ES-I3 (cell line): ENCODE results near the gene ZNF76.

Experiments used
- H3K36me3 ChIP-seq: 2 replicates; pipeline ENCODE4 v1.6.1; 2013; ENCODE audit warnings: mild to moderate bottlenecking, low read length, control low read depth, moderate library complexity; ENCODE audit not compliant: insufficient read depth
- H3K4me1 ChIP-seq: 2 replicates; pipeline ENCODE4 v1.6.1; 2013; ENCODE audit warnings: mild to moderate bottlenecking, control low read depth, low read length; ENCODE audit not compliant: insufficient read depth
- H3K9ac ChIP-seq: 2 replicates; pipeline ENCODE4 v1.6.1; 2013; ENCODE audit warnings: low read depth, mild to moderate bottlenecking, low read length, moderate library complexity
- H3K9me3 ChIP-seq: 2 replicates; pipeline ENCODE4 v1.6.1; 2013; ENCODE audit warnings: mild to moderate bottlenecking, low read length, moderate library complexity; ENCODE audit not compliant: control insufficient read depth, insufficient read depth

The ZNF76 gene

GRCh38 chr6:35259194-35259947 lies at the start of gene ZNF76:
ZNF76 (plus strand) TSS chr6:35259735; CDS start chr6:35281152, 21,417 bp downstream.
- Histone ChIP-seq H3K36me3 (no peaks in the 10 kb centered on the region), H3K4me1 (no peaks in the 10 kb centered on the region; the same call in 1 of the 2 replicates), H3K9ac (peak within 1 kb of the TSS; percentile 69), H3K9me3 (no peaks in the 10 kb centered on the region)

GRCh38 chr6:35213298-35213791 lies 46.2 kb upstream of the ZNF76 start:
- H3K4me1 ChIP-seq, result peaks cover 29% of the 10 kb centered on the region
- H3K9ac ChIP-seq, result peak overlapping the region; percentile 70; the same call in 1 of the 2 replicates
- H3K36me3 ChIP-seq, result no peaks in the 10 kb centered on the region
- H3K9me3 ChIP-seq, result no peaks in the 10 kb centered on the region

DNA sequence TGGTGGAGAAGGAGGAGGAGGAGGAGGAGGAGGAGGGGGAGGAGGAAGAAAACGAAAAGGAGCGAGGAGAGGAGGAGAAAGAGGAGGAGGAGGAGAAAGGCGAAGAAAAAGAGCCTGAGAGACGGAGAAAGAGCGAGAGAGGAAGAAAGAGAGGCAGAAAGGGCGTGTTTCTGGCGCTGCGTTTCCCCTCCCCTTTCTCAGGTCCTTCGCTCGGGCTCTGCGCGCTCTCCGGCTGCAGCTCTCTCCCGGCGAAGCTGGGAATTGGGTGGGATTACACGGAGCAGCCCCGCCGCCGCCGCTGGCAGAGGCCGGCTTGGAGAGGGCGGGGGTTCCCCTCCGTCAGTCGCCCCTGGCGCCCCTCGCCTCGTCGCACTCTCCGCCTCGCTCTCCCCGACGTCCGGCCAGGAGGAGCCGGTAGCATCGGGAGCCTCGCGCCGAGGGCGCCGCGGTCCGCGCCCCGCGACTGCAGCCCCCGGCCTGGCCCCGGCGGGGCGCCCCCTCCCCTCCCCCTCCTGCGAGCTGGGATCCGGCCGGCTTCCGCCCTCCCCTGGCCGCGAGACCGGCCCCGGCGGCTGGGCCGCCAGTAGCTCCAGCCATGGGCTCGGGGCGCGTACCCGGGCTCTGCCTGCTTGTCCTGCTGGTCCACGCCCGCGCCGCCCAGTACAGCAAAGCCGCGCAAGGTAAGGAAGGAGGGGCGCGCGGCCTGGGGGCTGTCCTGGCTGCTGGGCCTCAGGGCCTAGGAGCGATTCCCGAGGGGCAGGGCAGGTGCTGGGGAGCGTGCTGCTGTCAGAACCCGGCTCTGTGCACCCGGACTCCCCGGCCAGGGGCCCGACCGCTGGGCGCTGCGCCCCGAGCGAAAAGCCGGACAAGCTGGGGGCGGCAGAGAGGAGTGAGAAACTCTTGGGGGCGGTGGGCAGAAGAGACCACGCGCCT lies 45.4 kb upstream of the ZNF76 start, which contains the start of gene SCUBE3:
SCUBE3 (plus strand) TSS at position 133 of the 933 bp plus-strand sequence; CDS start at position 596, 463 bp downstream.
- Histone ChIP-seq H3K9ac (peak within 1 kb of the TSS; percentile 70), H3K9me3 (no peaks in the 10 kb centered on the region), H3K36me3 (no peaks in the 10 kb centered on the region), H3K4me1 (peaks cover 35% of the 10 kb centered on the region)

DNA sequence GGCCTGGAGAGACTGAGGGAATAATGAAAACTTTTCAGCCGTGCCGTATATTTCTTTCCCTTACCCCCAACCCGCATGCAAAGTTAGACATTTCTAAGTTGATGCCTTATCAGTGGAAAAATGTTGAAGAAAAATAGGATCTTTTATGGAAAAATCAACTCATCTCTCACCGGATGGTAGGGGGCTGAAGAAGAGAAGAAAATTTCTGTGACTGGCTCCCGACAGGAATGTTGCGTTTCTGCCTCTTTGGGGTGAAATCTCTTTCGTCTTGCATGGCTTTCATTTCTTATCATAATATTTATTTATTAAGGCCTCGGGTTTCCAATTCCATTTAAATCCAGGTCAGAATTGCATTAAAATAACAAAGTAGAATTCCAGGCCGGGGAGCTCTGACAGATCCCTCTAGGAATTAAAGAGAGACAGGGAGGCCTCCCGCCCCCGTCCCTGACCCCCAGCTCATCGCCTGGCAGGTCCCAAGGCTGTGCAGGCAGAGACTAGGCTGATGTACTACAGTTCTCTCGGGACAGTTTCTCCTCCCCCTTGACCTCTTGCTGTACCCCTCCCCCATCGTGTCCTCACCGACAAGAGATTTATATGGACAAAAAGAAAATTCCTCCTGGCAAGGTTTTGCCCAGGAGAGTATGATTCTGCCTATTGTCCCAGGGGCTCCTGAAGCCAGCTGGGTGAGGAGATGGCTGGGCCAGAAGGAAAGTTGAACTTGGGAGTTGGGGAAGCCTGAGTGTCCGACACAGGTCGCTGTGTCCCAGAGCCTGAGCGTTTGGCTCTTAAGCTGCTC lies 44.5 kb upstream of the ZNF76 start:
- peak overlapping the region; percentile 70; the same call in 1 of the 2 replicates for H3K9ac ChIP-seq

GRCh38 chr6:35215665-35216411 lies 43.7 kb upstream of the ZNF76 start:
- no peak overlapping the region for H3K9ac ChIP-seq
- no peaks in the 10 kb centered on the region for H3K9me3 ChIP-seq
- H3K4me1 ChIP-seq, result peaks cover 39% of the 10 kb centered on the region
- H3K36me3 ChIP-seq, result no peaks in the 10 kb centered on the region

More for the DNA sequence above, 44.5 kb upstream of the ZNF76 start:
- Histone ChIP-seq H3K9me3 (no peaks in the 10 kb centered on the region), H3K36me3 (no peaks in the 10 kb centered on the region), H3K4me1 (peaks cover 39% of the 10 kb centered on the region)

DNA sequence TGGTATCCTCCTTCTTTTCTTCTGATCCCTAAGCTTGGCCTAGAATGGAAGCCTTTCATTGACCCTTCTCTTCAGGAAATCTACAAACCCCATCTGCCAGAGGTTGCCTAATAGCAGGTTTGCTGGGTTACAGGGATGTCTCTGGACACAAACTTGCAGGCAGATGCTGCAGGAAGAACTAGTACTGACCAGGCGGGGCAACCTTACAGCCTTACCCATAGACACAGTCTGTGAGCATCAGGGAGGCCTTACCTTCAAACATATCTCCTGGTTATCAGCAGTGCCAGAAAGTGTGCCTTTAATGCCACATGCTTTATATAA lies 43.2 kb upstream of the ZNF76 start:
- H3K36me3 ChIP-seq, result no peaks in the 10 kb centered on the region
- H3K9ac ChIP-seq, result no peak overlapping the region
- peaks cover 39% of the 10 kb centered on the region for H3K4me1 ChIP-seq
- H3K9me3 ChIP-seq, result no peaks in the 10 kb centered on the region

DNA sequence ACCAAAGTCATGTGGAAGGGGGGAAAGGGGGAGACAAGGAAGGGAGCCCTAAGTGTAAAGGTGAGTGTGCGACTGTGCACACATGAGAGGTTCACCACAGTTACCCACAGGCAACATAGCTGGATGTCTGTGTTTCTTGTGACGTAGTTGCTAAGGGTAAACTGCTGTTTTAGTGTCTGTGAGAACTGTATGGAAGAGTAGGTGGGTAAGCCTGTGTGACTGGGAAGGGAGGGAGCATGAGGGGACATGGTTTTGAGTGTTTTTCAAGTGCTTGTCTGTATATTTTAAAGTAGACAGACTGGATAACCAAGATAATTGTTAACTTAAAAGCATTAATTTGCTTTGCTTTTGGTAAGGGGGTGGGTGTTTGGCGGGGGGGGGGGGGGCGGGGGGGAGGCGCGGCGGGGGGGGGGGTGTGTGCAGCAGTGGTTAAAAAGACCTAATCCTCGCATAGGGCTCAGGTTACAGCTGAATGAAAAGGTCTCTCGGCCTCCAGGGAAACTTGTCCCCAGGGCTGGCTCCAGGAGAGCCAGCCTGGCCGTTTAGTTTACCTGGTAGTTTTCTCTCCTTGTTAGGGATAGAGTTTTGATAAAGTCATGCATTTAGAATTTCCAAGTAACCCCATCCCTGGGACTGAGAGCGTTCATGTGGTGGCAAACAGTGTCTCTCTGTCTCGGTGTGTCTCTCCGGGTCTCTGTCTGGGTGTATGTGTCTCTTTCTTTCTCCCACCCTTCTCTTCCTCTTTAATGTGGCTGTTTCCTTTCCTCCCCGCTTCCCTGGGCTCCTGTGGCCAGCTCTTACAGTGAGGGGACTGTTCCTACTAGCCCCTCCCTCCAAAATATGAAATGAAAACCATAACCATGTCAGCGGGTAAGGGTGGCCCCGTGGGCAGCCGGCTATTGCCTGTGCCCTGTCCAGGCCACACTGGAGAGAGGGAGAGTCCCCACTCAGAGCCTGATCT lies 42.4 kb upstream of the ZNF76 start:
- Histone ChIP-seq H3K4me1 (peaks cover 39% of the 10 kb centered on the region), H3K9ac (no peak overlapping the region; the same call in 1 of the 2 replicates), H3K9me3 (no peaks in the 10 kb centered on the region)

DNA sequence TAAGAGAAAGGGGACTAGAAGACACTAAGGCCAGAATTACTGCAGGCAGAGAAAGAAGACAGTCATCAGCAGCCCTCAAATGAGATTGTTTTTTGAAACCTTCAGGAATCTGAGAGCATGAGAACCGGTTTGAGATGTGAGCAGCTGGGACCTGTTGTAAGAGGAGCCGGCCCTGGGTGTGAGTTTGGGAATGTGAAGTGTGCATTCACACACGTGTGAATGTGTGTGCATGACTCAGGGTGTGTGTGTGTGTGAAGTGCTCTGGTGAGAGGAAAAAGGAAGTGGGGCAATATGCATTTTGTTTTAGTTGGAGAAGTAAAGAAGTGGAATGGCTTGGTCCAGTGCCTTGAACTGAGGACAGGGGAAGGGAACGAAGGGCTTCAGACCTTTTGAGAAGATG lies 41.5 kb upstream of the ZNF76 start:
- Histone ChIP-seq H3K4me1 (peaks cover 39% of the 10 kb centered on the region), H3K9me3 (no peaks in the 10 kb centered on the region), H3K9ac (no peak overlapping the region), H3K36me3 (no peaks in the 10 kb centered on the region)

More for the DNA sequence above, 42.4 kb upstream of the ZNF76 start:
- H3K36me3 ChIP-seq, result no peaks in the 10 kb centered on the region

- H3K36me3 ChIP-seq, result no peaks in the 10 kb centered on the region
- no peaks in the 10 kb centered on the region for H3K9me3 ChIP-seq
- H3K9ac ChIP-seq, result no peak overlapping the region
- peaks cover 39% of the 10 kb centered on the region for H3K4me1 ChIP-seq
Observed at GRCh38 chr6:35218456-35218855, 41.1 kb upstream of the ZNF76 start.

- H3K36me3 ChIP-seq, result no peaks in the 10 kb centered on the region
- no peaks in the 10 kb centered on the region for H3K9me3 ChIP-seq
- H3K4me1 ChIP-seq, result peaks cover 39% of the 10 kb centered on the region
- H3K9ac ChIP-seq, result no peak overlapping the region
Observed at GRCh38 chr6:35219683-35220326, 39.7 kb upstream of the ZNF76 start.

GRCh38 chr6:35220711-35221110 lies 38.8 kb upstream of the ZNF76 start:
- Histone ChIP-seq H3K9ac (no peak overlapping the region), H3K36me3 (no peaks in the 10 kb centered on the region), H3K4me1 (peaks cover 33% of the 10 kb centered on the region), H3K9me3 (no peaks in the 10 kb centered on the region)

DNA sequence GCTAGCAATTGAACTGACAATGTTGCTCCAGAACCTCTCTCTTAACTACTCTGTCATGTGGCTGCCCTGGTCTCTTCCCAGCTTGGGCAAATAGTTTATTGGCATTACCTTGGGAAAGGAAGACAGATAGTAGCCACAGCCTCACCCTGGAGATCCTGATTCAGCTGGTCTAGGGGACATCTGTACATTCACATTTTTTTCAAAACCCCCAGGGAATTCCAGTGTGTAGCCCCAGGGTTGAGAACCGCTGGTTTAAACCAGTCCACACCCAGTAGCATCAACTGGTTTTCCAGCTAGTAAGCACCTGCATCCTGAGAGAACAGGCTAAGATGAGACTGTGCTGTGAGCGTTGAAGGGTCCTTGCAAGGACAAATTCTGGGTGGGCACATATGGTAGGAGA lies 36.1 kb upstream of the ZNF76 start:
- H3K4me1 ChIP-seq, result peaks cover 10% of the 10 kb centered on the region
- no peaks in the 10 kb centered on the region for H3K36me3 ChIP-seq
- H3K9me3 ChIP-seq, result no peaks in the 10 kb centered on the region
- H3K9ac ChIP-seq, result no peak overlapping the region
